ENCODE data around the gene PRICKLE1.

The PRICKLE1 gene

DNA sequence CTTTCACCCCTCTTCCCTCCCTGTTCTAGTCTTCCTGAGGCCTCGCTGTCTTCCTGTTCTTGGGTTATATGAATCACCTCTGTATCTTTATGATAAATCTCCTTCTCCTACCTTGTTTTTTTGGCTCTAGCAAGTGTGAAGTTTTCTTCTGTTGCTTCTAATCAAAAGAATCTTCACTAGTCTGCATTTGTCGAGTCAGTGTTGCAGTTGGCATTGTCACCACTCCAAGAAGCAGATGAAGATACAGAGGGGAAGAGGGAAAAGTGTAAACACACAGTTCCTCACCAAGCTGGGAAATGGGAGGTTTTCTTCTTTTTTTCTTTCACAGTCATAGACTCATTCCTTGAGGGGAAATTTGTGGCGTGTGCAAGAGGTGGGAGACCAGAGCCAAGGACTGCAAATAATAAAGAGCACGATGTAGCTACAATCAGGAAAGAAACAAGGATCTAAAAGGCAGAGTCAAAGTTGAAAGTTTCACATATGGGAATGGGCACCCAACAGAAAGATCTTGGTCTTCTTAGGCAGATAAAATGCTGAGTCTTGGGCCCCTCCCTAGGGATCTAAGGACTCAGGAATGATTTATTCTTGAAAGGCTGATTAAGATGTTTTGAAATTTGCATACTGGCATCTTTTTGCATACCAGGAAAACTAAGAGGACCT lies 22.2 kb upstream of the PRICKLE1 start:
- Histone ChIP-seq H3K4me2 (ENCODE audit: low read length) (no peak overlapping the region), H3K9ac (ENCODE audit: low read length) (no peak overlapping the region), H3F3A (ENCODE audit: insufficient read depth, low read length) (no peaks in the 10 kb centered on the region), H3K27me3 (ENCODE audit: insufficient read depth, low read length) (no peaks in the 10 kb centered on the region), H3K4me3 (ENCODE audit: low read depth, low read length, poor library complexity, severe bottlenecking) (no peak overlapping the region), H4K20me1 (ENCODE audit: insufficient read depth, low read length) (no peaks in the 10 kb centered on the region), H3K4me1 (ENCODE audit: insufficient read depth, low read length, severe bottlenecking) (no peaks in the 10 kb centered on the region), H2AFZ (ENCODE audit: low read length) (no peak overlapping the region), H3K79me2 (ENCODE audit: insufficient read depth, low read length) (no peaks in the 10 kb centered on the region), H3K9me2 (ENCODE audit: low read depth, low read length) (no peaks in the 10 kb centered on the region), H3K27ac (ENCODE audit: low read depth, low read length, poor library complexity, severe bottlenecking) (no peak overlapping the region), H3K36me3 (ENCODE audit: insufficient read depth, low read length) (no peaks in the 10 kb centered on the region), H3K9me3 (ENCODE audit: low read length) (no peaks in the 10 kb centered on the region)
- no peak for TF ChIP-seq EZH2 (IDR thresholded peaks at IDR 0.05; ENCODE audit: borderline replicate concordance, low read length)
- TF ChIP-seq, protein P1, sequence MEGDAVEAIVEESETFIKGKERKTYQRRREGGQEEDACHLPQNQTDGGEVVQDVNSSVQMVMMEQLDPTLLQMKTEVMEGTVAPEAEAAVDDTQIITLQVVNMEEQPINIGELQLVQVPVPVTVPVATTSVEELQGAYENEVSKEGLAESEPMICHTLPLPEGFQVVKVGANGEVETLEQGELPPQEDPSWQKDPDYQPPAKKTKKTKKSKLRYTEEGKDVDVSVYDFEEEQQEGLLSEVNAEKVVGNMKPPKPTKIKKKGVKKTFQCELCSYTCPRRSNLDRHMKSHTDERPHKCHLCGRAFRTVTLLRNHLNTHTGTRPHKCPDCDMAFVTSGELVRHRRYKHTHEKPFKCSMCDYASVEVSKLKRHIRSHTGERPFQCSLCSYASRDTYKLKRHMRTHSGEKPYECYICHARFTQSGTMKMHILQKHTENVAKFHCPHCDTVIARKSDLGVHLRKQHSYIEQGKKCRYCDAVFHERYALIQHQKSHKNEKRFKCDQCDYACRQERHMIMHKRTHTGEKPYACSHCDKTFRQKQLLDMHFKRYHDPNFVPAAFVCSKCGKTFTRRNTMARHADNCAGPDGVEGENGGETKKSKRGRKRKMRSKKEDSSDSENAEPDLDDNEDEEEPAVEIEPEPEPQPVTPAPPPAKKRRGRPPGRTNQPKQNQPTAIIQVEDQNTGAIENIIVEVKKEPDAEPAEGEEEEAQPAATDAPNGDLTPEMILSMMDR (IDR thresholded peaks at IDR 0.05; ENCODE audit: low read length) = no peak

DNA sequence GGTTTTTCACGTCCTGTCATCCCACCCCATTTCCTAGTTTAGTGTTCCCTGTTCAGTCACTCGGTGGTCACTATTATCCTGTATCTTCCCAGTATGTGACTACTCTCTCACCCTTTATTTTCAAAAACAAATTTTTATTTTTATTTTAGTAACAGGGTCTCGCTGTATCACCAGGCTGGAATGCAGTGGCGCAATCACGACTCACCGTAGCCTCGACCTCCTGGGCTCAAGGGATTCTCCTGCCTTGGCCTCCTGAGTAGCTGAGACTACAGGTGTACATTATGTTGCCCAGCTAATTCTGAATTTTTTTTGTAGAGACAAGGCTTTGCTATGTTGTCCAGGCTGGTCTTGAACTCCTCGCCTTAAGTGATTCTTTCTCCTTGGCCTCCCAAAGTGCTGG lies 20.1 kb upstream of the PRICKLE1 start:
- TF ChIP-seq, protein P1 (IDR thresholded peaks at IDR 0.05; ENCODE audit: low read length) = no peak
- TF ChIP-seq EZH2 (IDR thresholded peaks at IDR 0.05; ENCODE audit: borderline replicate concordance, low read length) = no peak
- Histone ChIP-seq H3K27ac (ENCODE audit: low read depth, low read length, poor library complexity, severe bottlenecking) (no peak overlapping the region), H3K4me1 (ENCODE audit: insufficient read depth, low read length, severe bottlenecking) (no peaks in the 10 kb centered on the region), H3K4me3 (ENCODE audit: low read depth, low read length, poor library complexity, severe bottlenecking) (no peak overlapping the region), H4K20me1 (ENCODE audit: insufficient read depth, low read length) (no peaks in the 10 kb centered on the region), H3K9me2 (ENCODE audit: low read depth, low read length) (no peaks in the 10 kb centered on the region), H3K36me3 (ENCODE audit: insufficient read depth, low read length) (no peaks in the 10 kb centered on the region), H3K4me2 (ENCODE audit: low read length) (no peak overlapping the region), H3K9ac (ENCODE audit: low read length) (no peak overlapping the region), H3F3A (ENCODE audit: insufficient read depth, low read length) (no peaks in the 10 kb centered on the region), H2AFZ (ENCODE audit: low read length) (no peak overlapping the region), H3K27me3 (ENCODE audit: insufficient read depth, low read length) (no peaks in the 10 kb centered on the region), H3K79me2 (ENCODE audit: insufficient read depth, low read length) (no peaks in the 10 kb centered on the region), H3K9me3 (ENCODE audit: low read length) (no peaks in the 10 kb centered on the region)

DNA sequence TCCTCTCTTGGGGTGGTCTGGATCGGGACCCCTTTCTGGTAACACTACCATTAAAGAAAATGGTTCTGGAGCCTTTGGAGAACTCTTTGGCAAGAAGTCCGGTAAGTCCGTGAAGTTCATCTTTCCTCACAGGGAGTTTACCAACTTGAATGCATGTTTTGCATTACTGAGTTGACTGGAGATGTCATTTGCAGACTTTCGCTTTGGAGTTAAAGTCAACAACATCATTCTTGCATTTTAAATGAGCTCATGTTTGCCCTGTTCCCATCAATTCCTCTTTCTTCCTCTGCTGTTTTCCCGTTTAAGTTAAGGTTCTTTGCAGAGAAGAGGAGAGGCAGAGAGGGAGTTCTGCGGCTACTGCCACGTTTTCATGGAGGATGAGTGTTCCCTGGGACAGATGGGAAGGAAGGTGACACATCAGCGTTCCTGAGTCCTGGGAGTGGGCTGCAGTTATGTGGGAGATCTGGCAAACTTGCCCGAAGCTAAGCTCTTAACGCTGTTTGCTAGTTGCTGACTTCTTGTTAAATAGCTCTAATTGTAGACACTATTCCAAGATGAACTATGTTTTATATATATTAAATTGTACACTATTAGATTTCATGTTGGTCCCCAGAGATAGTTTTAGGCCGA lies 18.8 kb upstream of the PRICKLE1 start:
- Histone ChIP-seq H2AFZ (ENCODE audit: low read length) (no peak overlapping the region), H3K36me3 (ENCODE audit: insufficient read depth, low read length) (no peaks in the 10 kb centered on the region), H3K9me2 (ENCODE audit: low read depth, low read length) (no peaks in the 10 kb centered on the region), H4K20me1 (ENCODE audit: insufficient read depth, low read length) (no peaks in the 10 kb centered on the region), H3K27ac (ENCODE audit: low read depth, low read length, poor library complexity, severe bottlenecking) (no peak overlapping the region), H3K9me3 (ENCODE audit: low read length) (no peaks in the 10 kb centered on the region), H3K4me1 (ENCODE audit: insufficient read depth, low read length, severe bottlenecking) (no peaks in the 10 kb centered on the region), H3K9ac (ENCODE audit: low read length) (no peak overlapping the region), H3K4me2 (ENCODE audit: low read length) (no peak overlapping the region), H3K79me2 (ENCODE audit: insufficient read depth, low read length) (no peaks in the 10 kb centered on the region), H3K4me3 (ENCODE audit: low read depth, low read length, poor library complexity, severe bottlenecking) (no peak overlapping the region), H3F3A (ENCODE audit: insufficient read depth, low read length) (no peaks in the 10 kb centered on the region), H3K27me3 (ENCODE audit: insufficient read depth, low read length) (peaks cover 3% of the 10 kb centered on the region; the same call in 1 of the 2 replicates)
- TF ChIP-seq EZH2 (IDR thresholded peaks at IDR 0.05; ENCODE audit: borderline replicate concordance, low read length) = no peak
- TF ChIP-seq, protein P1 (IDR thresholded peaks at IDR 0.05; ENCODE audit: low read length) = no peak

Measured in OCI-LY1 (cell line).